Activated naive CD8-positive, alpha-beta T cell treated with anti-CD3 and anti-CD28 coated beads, Interleukin-2, amount 10 ng/mL, durations not matched to agents 7 days and 5 days (primary cell): ENCODE measurements around the gene IL16. TPM values are rescaled to one million over a fixed set of nuclear protein-coding genes. Genes with fewer than 3 reads are reported as not detected.
"Not testable (repeated sequence)": the region's sequence is repeated elsewhere in the genome, so short reads cannot be mapped to it uniquely, and the experiment has no call there.

Experiments used
- ATAC-seq: fragments of 150-1000 bp; cut with Tn5 transposase; one replicate; pipeline ENCODE4 v1.10.0; 2021; ENCODE audit warnings: low read depth, moderate library complexity
- POLR2A ChIA-PET: fragments of 350-600 bp; sonication (Branson Sonifier 250); formaldehyde crosslinking; loops from one replicate; lab custom pipeline; 2021; ENCODE audit warnings: antibody characterized with exemption; lab: Charles Lee
- DNase-seq: peaks from one replicate; pipeline ENCODE4 v3.0.0; 2021
- H3K27ac Mint-ChIP-seq: one replicate; pipeline ENCODE4 v1.8.0; 2022; ENCODE audit warnings: mild to moderate bottlenecking, mixed read lengths
- H3K27me3 Mint-ChIP-seq: one replicate; pipeline ENCODE4 v1.8.0; 2022; ENCODE audit warnings: mild to moderate bottlenecking, moderate library complexity, mixed read lengths
- H3K36me3 Mint-ChIP-seq: one replicate; pipeline ENCODE4 v1.8.0; 2021; ENCODE audit warnings: mild to moderate bottlenecking, mixed read lengths
- H3K4me1 Mint-ChIP-seq: one replicate; pipeline ENCODE4 v1.8.0; 2021; ENCODE audit warnings: mixed read lengths
- H3K4me3 Mint-ChIP-seq: one replicate; pipeline ENCODE4 v1.8.0; 2022; ENCODE audit warnings: mild to moderate bottlenecking, moderate library complexity, mixed read lengths
- H3K9me3 Mint-ChIP-seq: one replicate; pipeline ENCODE4 v1.8.0; 2021; ENCODE audit warnings: mixed read lengths
- total RNA-seq, 2 experiments: library from RNA; stranded (reverse); gene quantifications; one replicate each; pipeline ENCODE4 v1.2.3, GENCODE V29; 2021

IL16 gene
- total RNA-seq, 2 experiments from 2014 or later, result 281 to 284 TPM

- no peak overlapping the region for H3K4me3 Mint-ChIP-seq
- no peak overlapping the region for H3K27ac Mint-ChIP-seq
- DNase-seq (no peak), ATAC-seq (no peak)
- peaks cover 2% of the 10 kb centered on the region for H3K9me3 Mint-ChIP-seq
- peaks cover 1% of the 10 kb centered on the region for H3K4me1 Mint-ChIP-seq
- POLR2A ChIA-PET, result no interaction called here
- no peaks in the 10 kb centered on the region for H3K27me3 Mint-ChIP-seq
- peaks cover 1% of the 10 kb centered on the region for H3K36me3 Mint-ChIP-seq
These were observed 151.2 kb downstream of the IL16 start for GRCh38 chr15:81347910-81348309.

- H3K27ac Mint-ChIP-seq, H3K27me3 Mint-ChIP-seq, ATAC-seq, H3K4me1 Mint-ChIP-seq, H3K36me3 Mint-ChIP-seq, POLR2A ChIA-PET, H3K9me3 Mint-ChIP-seq, DNase-seq, H3K4me3 Mint-ChIP-seq: not testable (repeated sequence)
These were observed 152.0 kb downstream of the IL16 start for GRCh38 chr15:81348691-81349090.

- POLR2A ChIA-PET, result no interaction called here
- peaks cover 2% of the 10 kb centered on the region for H3K9me3 Mint-ChIP-seq
- ATAC-seq, result no peak
- no peaks in the 10 kb centered on the region for H3K27me3 Mint-ChIP-seq
- H3K27ac Mint-ChIP-seq, result no peak overlapping the region
- no peak for DNase-seq
- no peak overlapping the region for H3K4me3 Mint-ChIP-seq
- H3K4me1 Mint-ChIP-seq, result peaks cover 1% of the 10 kb centered on the region
- H3K36me3 Mint-ChIP-seq, result peaks cover 1% of the 10 kb centered on the region
These were observed 152.6 kb downstream of the IL16 start for GRCh38 chr15:81349271-81349670.

- ATAC-seq, result no peak
These were observed 155.0 kb downstream of the IL16 start for GRCh38 chr15:81351651-81352050.

GRCh38 chr15:81356252-81356651 lies 159.6 kb downstream of the IL16 start:
- no peak overlapping the region for H3K27ac Mint-ChIP-seq
- no peaks in the 10 kb centered on the region for H3K36me3 Mint-ChIP-seq
- ATAC-seq (no peak), DNase-seq (no peak)
- no peaks in the 10 kb centered on the region for H3K27me3 Mint-ChIP-seq
- POLR2A ChIA-PET, result no interaction called here
- H3K4me1 Mint-ChIP-seq, result no peaks in the 10 kb centered on the region
- no peaks in the 10 kb centered on the region for H3K9me3 Mint-ChIP-seq
- no peak overlapping the region for H3K4me3 Mint-ChIP-seq

More at GRCh38 chr15:81351651-81352050, 155.0 kb downstream of the IL16 start:
- no peak for DNase-seq
- peaks cover 1% of the 10 kb centered on the region for H3K4me1 Mint-ChIP-seq
- no peaks in the 10 kb centered on the region for H3K36me3 Mint-ChIP-seq
- no peak overlapping the region for H3K27ac Mint-ChIP-seq
- H3K9me3 Mint-ChIP-seq, result no peaks in the 10 kb centered on the region
- POLR2A ChIA-PET, result no interaction called here
- H3K4me3 Mint-ChIP-seq, result no peak overlapping the region
- H3K27me3 Mint-ChIP-seq, result no peaks in the 10 kb centered on the region

GRCh38 chr15:81357180-81357686 lies 160.6 kb downstream of the IL16 start:
- Mint-ChIP-seq H3K36me3 (no peaks in the 10 kb centered on the region), H3K27ac (no peak overlapping the region), H3K4me3 (no peak overlapping the region), H3K4me1 (no peaks in the 10 kb centered on the region), H3K9me3 (no peaks in the 10 kb centered on the region), H3K27me3 (no peaks in the 10 kb centered on the region)
- ATAC-seq (no peak), DNase-seq (no peak)
- POLR2A ChIA-PET, result no interaction called here

GRCh38 chr15:81358248-81358647 lies 161.6 kb downstream of the IL16 start:
- ATAC-seq, result no peak
- Mint-ChIP-seq H3K4me1 (no peaks in the 10 kb centered on the region), H3K27me3 (no peaks in the 10 kb centered on the region), H3K36me3 (no peaks in the 10 kb centered on the region), H3K4me3 (no peak overlapping the region), H3K9me3 (no peaks in the 10 kb centered on the region), H3K27ac (no peak overlapping the region)
- POLR2A ChIA-PET, result no interaction called here
- no peak for DNase-seq

GRCh38 chr15:81360491-81360890 lies 163.8 kb downstream of the IL16 start:
- no peaks in the 10 kb centered on the region for H3K27me3 Mint-ChIP-seq
- H3K9me3 Mint-ChIP-seq, result no peaks in the 10 kb centered on the region
- DNase-seq, result no peak
- no peaks in the 10 kb centered on the region for H3K36me3 Mint-ChIP-seq
- no peak overlapping the region for H3K27ac Mint-ChIP-seq
- no peak overlapping the region for H3K4me3 Mint-ChIP-seq
- no peaks in the 10 kb centered on the region for H3K4me1 Mint-ChIP-seq
- ATAC-seq, result no peak
- POLR2A ChIA-PET, result no interaction called here

- POLR2A ChIA-PET, result no interaction called here
- ATAC-seq (no peak), DNase-seq (no peak)
- Mint-ChIP-seq H3K9me3 (no peaks in the 10 kb centered on the region), H3K36me3 (no peaks in the 10 kb centered on the region), H3K27ac (no peak overlapping the region), H3K27me3 (no peaks in the 10 kb centered on the region), H3K4me3 (no peak overlapping the region), H3K4me1 (no peaks in the 10 kb centered on the region)
These were observed 165.2 kb downstream of the IL16 start for GRCh38 chr15:81361891-81362290.

- Mint-ChIP-seq H3K9me3 (no peaks in the 10 kb centered on the region), H3K27ac (no peak overlapping the region), H3K4me1 (no peaks in the 10 kb centered on the region), H3K27me3 (no peaks in the 10 kb centered on the region), H3K4me3 (no peak overlapping the region), H3K36me3 (no peaks in the 10 kb centered on the region)
- DNase-seq (no peak), ATAC-seq (no peak)
- POLR2A ChIA-PET, result no interaction called here
These were observed 166.1 kb downstream of the IL16 start for GRCh38 chr15:81362790-81363189.

- Mint-ChIP-seq H3K4me3 (no peak overlapping the region), H3K27ac (no peak overlapping the region), H3K9me3 (no peaks in the 10 kb centered on the region), H3K4me1 (no peaks in the 10 kb centered on the region), H3K27me3 (no peaks in the 10 kb centered on the region), H3K36me3 (no peaks in the 10 kb centered on the region)
- DNase-seq (no peak), ATAC-seq (no peak)
- POLR2A ChIA-PET, result no interaction called here
These were observed 166.6 kb downstream of the IL16 start for GRCh38 chr15:81363276-81363675.

Other genes with a start within 250 kb of the IL16 start
- 10 to 100 TPM; 28.0 to 28.4 TPM for gene MESD, start 207.1 kb upstream of the IL16 start, total RNA-seq
- gene TLNRD1, start 196.0 kb upstream of the IL16 start, total RNA-seq, result 10 to 100 TPM; 24.0 to 24.5 TPM
- gene CFAP161, start 62.6 kb upstream of the IL16 start, total RNA-seq, result not detected
- 1 to 10 TPM; 5.4 to 7.2 TPM for gene STARD5, start 127.3 kb downstream of the IL16 start, total RNA-seq
- gene TMC3, start 177.3 kb downstream of the IL16 start, total RNA-seq, result not detected